Measurements from ENCODE around the gene PCID2. TPM values are rescaled to one million over a fixed set of nuclear protein-coding genes. Genes with fewer than 3 reads are reported as not detected.

Gene PCID2
- polyA plus RNA-seq, 1 donor from 2014 or later = 81.3 TPM

DNA sequence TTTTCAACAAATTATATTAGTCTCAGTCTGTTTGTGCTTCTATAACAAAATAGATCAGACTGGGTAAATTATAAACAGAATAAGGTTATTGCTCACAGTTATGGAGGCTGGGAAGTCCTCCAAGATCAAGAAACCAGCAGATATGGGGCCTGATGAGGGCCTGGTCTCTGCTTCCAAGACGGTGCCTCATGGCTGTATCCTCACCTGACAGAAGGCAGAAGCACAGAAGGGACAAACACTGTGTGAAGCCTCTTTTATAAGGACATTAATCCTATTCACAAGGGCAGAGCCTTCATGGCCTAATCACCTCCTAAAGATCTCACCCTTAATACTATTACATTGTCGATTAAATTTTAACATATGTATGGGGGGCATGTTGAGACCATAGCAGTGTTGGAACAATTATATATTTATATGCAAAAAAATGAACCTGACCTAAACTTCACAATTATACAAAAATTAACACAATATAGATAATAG lies 73.1 kb downstream of the PCID2 start:
- H3K4me3 ChIP-seq (ENCODE audit: low read length) = no peak overlapping the region
- no peaks in the 10 kb centered on the region for H3K9me3 ChIP-seq (ENCODE audit: low read length)
- no peak overlapping the region for H3K9ac ChIP-seq (ENCODE audit: low read length)

DNA sequence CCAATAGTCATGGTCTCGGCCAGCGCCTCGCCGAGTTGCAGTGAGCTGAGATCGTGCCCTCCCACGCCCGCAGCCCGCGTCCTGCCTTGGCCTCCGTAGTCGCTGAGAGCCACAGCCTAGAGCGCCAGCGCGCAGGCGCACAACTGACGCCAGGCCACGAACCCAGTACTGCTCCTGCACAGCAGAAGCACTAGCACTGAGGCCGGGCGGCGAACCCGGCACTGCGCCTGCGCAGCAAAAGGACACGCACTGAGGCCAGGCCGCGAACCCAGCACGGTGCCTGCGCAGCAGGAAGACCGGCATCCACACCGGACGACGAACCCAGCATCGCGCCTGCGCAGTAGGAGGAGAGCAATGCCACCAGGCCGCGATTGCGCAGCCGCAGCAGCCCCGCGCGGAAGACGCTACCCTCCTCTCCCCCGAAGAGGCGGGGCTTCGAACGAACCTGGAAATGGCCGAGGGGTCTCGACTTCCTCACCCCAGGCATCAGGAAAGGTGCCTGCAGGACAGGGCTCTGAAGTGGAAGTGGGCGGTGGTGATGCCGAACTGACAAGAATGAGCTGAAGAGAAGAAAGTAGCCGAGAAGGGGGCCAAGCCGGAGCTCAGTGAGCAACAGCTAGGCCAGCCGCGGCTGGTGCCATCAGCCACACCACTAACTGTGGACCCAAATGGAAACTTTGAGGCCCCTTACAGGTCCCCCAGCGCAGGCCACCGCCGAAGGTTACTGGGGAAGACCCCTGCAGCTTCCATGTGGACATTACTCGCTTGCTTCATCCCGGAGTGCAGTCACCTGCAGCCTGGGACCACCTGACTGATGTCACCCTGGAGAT lies 78.3 kb downstream of the PCID2 start:
- no peak for TF ChIP-seq TAF1 (IDR thresholded peaks at IDR 0.05; ENCODE audit: low read depth)
- no peak for TF ChIP-seq POLR2AphosphoS5 (IDR thresholded peaks at IDR 0.05)
- no peak for TF ChIP-seq EZH2 (IDR thresholded peaks at IDR 0.05; ENCODE audit: borderline replicate concordance, insufficient read depth, low read length, poor library complexity, severe bottlenecking)
- TF ChIP-seq MXI1 (conservative IDR thresholded peaks at IDR 0.05; ENCODE audit: poor library complexity, severe bottlenecking) = no peak
- TF ChIP-seq SMC3 (conservative IDR thresholded peaks at IDR 0.05; ENCODE audit: poor library complexity) = no peak
- no peak for TF ChIP-seq RAD21 (conservative IDR thresholded peaks at IDR 0.05)
- TF ChIP-seq, protein P1, sequence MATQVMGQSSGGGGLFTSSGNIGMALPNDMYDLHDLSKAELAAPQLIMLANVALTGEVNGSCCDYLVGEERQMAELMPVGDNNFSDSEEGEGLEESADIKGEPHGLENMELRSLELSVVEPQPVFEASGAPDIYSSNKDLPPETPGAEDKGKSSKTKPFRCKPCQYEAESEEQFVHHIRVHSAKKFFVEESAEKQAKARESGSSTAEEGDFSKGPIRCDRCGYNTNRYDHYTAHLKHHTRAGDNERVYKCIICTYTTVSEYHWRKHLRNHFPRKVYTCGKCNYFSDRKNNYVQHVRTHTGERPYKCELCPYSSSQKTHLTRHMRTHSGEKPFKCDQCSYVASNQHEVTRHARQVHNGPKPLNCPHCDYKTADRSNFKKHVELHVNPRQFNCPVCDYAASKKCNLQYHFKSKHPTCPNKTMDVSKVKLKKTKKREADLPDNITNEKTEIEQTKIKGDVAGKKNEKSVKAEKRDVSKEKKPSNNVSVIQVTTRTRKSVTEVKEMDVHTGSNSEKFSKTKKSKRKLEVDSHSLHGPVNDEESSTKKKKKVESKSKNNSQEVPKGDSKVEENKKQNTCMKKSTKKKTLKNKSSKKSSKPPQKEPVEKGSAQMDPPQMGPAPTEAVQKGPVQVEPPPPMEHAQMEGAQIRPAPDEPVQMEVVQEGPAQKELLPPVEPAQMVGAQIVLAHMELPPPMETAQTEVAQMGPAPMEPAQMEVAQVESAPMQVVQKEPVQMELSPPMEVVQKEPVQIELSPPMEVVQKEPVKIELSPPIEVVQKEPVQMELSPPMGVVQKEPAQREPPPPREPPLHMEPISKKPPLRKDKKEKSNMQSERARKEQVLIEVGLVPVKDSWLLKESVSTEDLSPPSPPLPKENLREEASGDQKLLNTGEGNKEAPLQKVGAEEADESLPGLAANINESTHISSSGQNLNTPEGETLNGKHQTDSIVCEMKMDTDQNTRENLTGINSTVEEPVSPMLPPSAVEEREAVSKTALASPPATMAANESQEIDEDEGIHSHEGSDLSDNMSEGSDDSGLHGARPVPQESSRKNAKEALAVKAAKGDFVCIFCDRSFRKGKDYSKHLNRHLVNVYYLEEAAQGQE (IDR thresholded peaks at IDR 0.05; ENCODE audit: borderline replicate concordance) = no peak
- no peak for TF ChIP-seq EP300 (conservative IDR thresholded peaks at IDR 0.05; ENCODE audit: poor library complexity, severe bottlenecking)
- Histone ChIP-seq H3F3A (ENCODE audit: insufficient read depth, low read length, poor library complexity, severe bottlenecking) (no peaks in the 10 kb centered on the region), H3K4me3 (ENCODE audit: low read length) (no peak overlapping the region), H3K79me2 (replicated peaks; ENCODE audit: insufficient read depth, low read length) (no peaks in the 10 kb centered on the region), H3K4me2 (ENCODE audit: low read length) (no peak overlapping the region), H3K9me2 (ENCODE audit: insufficient read depth, low read length) (no peaks in the 10 kb centered on the region), H3K27me3 (ENCODE audit: insufficient read depth, low read depth, low read length) (no peaks in the 10 kb centered on the region), H3K9me3 (ENCODE audit: low read length) (no peaks in the 10 kb centered on the region), H3K9ac (ENCODE audit: low read length) (no peak overlapping the region), H3K36me3 (ENCODE audit: insufficient read depth, low read length) (no peaks in the 10 kb centered on the region), H4K20me1 (ENCODE audit: insufficient read depth) (no peaks in the 10 kb centered on the region), H3K27ac (ENCODE audit: low read length) (no peak overlapping the region), H2AFZ (ENCODE audit: low read depth, low read length) (no peak overlapping the region)

More for the DNA sequence above, 73.1 kb downstream of the PCID2 start:
- Histone ChIP-seq H2AFZ (ENCODE audit: low read depth, low read length) (no peak overlapping the region), H3K27ac (ENCODE audit: low read length) (no peak overlapping the region), H3K9me2 (ENCODE audit: insufficient read depth, low read length) (no peaks in the 10 kb centered on the region), H3K36me3 (ENCODE audit: insufficient read depth, low read length) (no peaks in the 10 kb centered on the region), H3K27me3 (ENCODE audit: insufficient read depth, low read depth, low read length) (no peaks in the 10 kb centered on the region), H3K79me2 (replicated peaks; ENCODE audit: insufficient read depth, low read length) (no peaks in the 10 kb centered on the region), H4K20me1 (ENCODE audit: insufficient read depth) (no peaks in the 10 kb centered on the region), H3K4me2 (ENCODE audit: low read length) (no peak overlapping the region), H3F3A (ENCODE audit: insufficient read depth, low read length, poor library complexity, severe bottlenecking) (no peaks in the 10 kb centered on the region)
- TF ChIP-seq, protein P1 (IDR thresholded peaks at IDR 0.05; ENCODE audit: borderline replicate concordance) = no peak
- no peak for TF ChIP-seq EP300 (conservative IDR thresholded peaks at IDR 0.05; ENCODE audit: poor library complexity, severe bottlenecking)
- TF ChIP-seq SMC3 (conservative IDR thresholded peaks at IDR 0.05; ENCODE audit: poor library complexity) = no peak
- TF ChIP-seq MXI1 (conservative IDR thresholded peaks at IDR 0.05; ENCODE audit: poor library complexity, severe bottlenecking) = no peak
- TF ChIP-seq, protein P2, sequence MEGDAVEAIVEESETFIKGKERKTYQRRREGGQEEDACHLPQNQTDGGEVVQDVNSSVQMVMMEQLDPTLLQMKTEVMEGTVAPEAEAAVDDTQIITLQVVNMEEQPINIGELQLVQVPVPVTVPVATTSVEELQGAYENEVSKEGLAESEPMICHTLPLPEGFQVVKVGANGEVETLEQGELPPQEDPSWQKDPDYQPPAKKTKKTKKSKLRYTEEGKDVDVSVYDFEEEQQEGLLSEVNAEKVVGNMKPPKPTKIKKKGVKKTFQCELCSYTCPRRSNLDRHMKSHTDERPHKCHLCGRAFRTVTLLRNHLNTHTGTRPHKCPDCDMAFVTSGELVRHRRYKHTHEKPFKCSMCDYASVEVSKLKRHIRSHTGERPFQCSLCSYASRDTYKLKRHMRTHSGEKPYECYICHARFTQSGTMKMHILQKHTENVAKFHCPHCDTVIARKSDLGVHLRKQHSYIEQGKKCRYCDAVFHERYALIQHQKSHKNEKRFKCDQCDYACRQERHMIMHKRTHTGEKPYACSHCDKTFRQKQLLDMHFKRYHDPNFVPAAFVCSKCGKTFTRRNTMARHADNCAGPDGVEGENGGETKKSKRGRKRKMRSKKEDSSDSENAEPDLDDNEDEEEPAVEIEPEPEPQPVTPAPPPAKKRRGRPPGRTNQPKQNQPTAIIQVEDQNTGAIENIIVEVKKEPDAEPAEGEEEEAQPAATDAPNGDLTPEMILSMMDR (IDR thresholded peaks at IDR 0.05; ENCODE audit: poor library complexity, severe bottlenecking) = no peak
- TF ChIP-seq TAF1 (IDR thresholded peaks at IDR 0.05; ENCODE audit: low read depth) = no peak
- TF ChIP-seq POLR2AphosphoS5 (IDR thresholded peaks at IDR 0.05) = no peak
- no peak for TF ChIP-seq RAD21 (conservative IDR thresholded peaks at IDR 0.05)
- no peak for TF ChIP-seq EZH2 (IDR thresholded peaks at IDR 0.05; ENCODE audit: borderline replicate concordance, insufficient read depth, low read length, poor library complexity, severe bottlenecking)
